Gastroesophageal sphincter (tissue), 4 donors: ENCODE results near the gene TNFRSF11A. TPM values are rescaled to one million over a fixed set of nuclear protein-coding genes. Genes with fewer than 3 reads are reported as not detected.

ENCODE experiments used
- ATAC-seq: fragments of 150-250 bp; one replicate; pipeline ENCODE4 v1.9.1; 2016; ENCODE audit warnings: mild to moderate bottlenecking, moderate library complexity
- H3K27ac ChIP-seq, 4 donors: fragments of 200-600 bp; sonication (generic) in 3 of 4; 1 replicate in 3 of 4; 2 replicates in 1 of 4; pipeline ENCODE4 v1.5.1; 2016 to 2019
- H3K27me3 ChIP-seq: fragments of 200-600 bp; sonication (generic); one replicate; pipeline ENCODE4 v1.5.1; 2019
- H3K36me3 ChIP-seq, 2 donors: fragments of 200-600 bp; sonication (generic); one replicate each; pipeline ENCODE4 v1.5.1; 2019; ENCODE audit warnings: control low read depth in 1 of 2
- H3K4me1 ChIP-seq, 3 donors: fragments of 200-600 bp; sonication (generic); 1 replicate in 2 of 3; 2 replicates in 1 of 3; pipeline ENCODE4 v1.5.1; 2016 to 2019; ENCODE audit warnings: control low read depth in 2 of 3
- H3K4me3 ChIP-seq, 2 donors: fragments of 200-600 bp; sonication (generic); one replicate each; pipeline ENCODE4 v1.5.1; 2019; ENCODE audit warnings: mild to moderate bottlenecking in 1 of 2, moderate library complexity in 1 of 2
- H3K9me3 ChIP-seq, 3 donors: fragments of 200-600 bp; sonication (generic); one replicate each; pipeline ENCODE4 v1.5.1; 2017 to 2019; ENCODE audit warnings: control low read depth in 2 of 3
- CTCF ChIP-seq, 4 experiments: fragments of 200-600 bp in 2 of 4; fragments of 450-650 bp in 2 of 4; sonication (generic) in 1 of 4; IDR thresholded peaks; one replicate each; pipeline ENCODE4 v1.5.1; 2017 to 2019; ENCODE audit warnings: antibody characterized with exemption in 4 of 4, mild to moderate bottlenecking in 2 of 4, moderate library complexity in 2 of 4
- EP300 ChIP-seq: sonication (generic); formaldehyde crosslinking; IDR thresholded peaks from one replicate; pipeline ENCODE4 v1.6.1; 2017; ENCODE audit warnings: antibody characterized with exemption, mild to moderate bottlenecking
- POLR2A ChIP-seq, 2 donors: fragments of 450-650 bp; IDR thresholded peaks; one replicate each; pipeline ENCODE4 v1.6.1; 2017; ENCODE audit warnings: antibody characterized with exemption in 2 of 2, mild to moderate bottlenecking in 2 of 2, moderate library complexity in 1 of 2
- POLR2AphosphoS5 ChIP-seq: sonication (generic); formaldehyde crosslinking; IDR thresholded peaks from one replicate; pipeline ENCODE4 v1.6.1; 2017; ENCODE audit warnings: antibody characterized with exemption
- WGBS, 2 donors: methylation state at CpG; one replicate each; pipeline ENCODE4 v1.1.5; 2018; ENCODE audit warnings: low coverage in 1 of 2; 5-methylcytosine and 5-hydroxymethylcytosine counted together
- total RNA-seq, 4 donors: library from RNA; depleted of rRNA; stranded (reverse); fragments of >200 nt; gene quantifications; one replicate each; pipeline ENCODE4 v1.1.0, GENCODE V29; 2016

Gene TNFRSF11A
- total RNA-seq, 4 donors from 2014 or later, result 0.31 to 7.5 (median 1.4) TPM

- no peak for TF ChIP-seq EP300
- TF ChIP-seq POLR2AphosphoS5, result no peak
- no peak for TF ChIP-seq POLR2A (IDR thresholded peaks at IDR 0.05)
- TF ChIP-seq CTCF (IDR thresholded peaks at IDR 0.05), result no peak
- WGBS, 2 donors, result 100% methylated on average over 2 of the region's 2 CpGs
- Histone ChIP-seq H3K4me1 (no peaks in the 10 kb centered on the region), H3K27ac (no peak overlapping the region), H3K4me3 (no peak overlapping the region), H3K27me3 (peaks cover 3% of the 10 kb centered on the region), H3K9me3 (no peaks in the 10 kb centered on the region), H3K36me3 (no peaks in the 10 kb centered on the region)
- no peak for ATAC-seq
Measured at GRCh38 chr18:62345909-62346308, 20.8 kb downstream of the TNFRSF11A start.

GRCh38 chr18:62346333-62347088 is 21.4 kb downstream of the TNFRSF11A start:
- no peak for TF ChIP-seq POLR2AphosphoS5
- no peak for TF ChIP-seq EP300
- no peak for TF ChIP-seq POLR2A (IDR thresholded peaks at IDR 0.05)
- no peak for TF ChIP-seq CTCF (IDR thresholded peaks at IDR 0.05)
- ATAC-seq, result no peak

GRCh38 chr18:62347089-62347506 is 22.0 kb downstream of the TNFRSF11A start:
- WGBS, 2 donors, result 40 to 58% methylated on average over 1 to 4 of the region's 6 CpGs
- no peak for TF ChIP-seq POLR2A (IDR thresholded peaks at IDR 0.05)
- no peak for TF ChIP-seq CTCF (IDR thresholded peaks at IDR 0.05)
- TF ChIP-seq POLR2AphosphoS5, result no peak
- TF ChIP-seq EP300, result no peak
- no peaks in the 10 kb centered on the region for H3K36me3 ChIP-seq
- H3K27me3 ChIP-seq, result peaks cover 3% of the 10 kb centered on the region
- H3K9me3 ChIP-seq, result no peaks in the 10 kb centered on the region
- H3K4me1 ChIP-seq, result no peaks in the 10 kb centered on the region
- H3K4me3 ChIP-seq, result no peak overlapping the region
- H3K27ac ChIP-seq, result no peak overlapping the region
- ATAC-seq, result no peak

More at GRCh38 chr18:62346333-62347088, 21.4 kb downstream of the TNFRSF11A start:
- Histone ChIP-seq H3K9me3 (no peaks in the 10 kb centered on the region), H3K4me3 (no peak overlapping the region), H3K4me1 (no peaks in the 10 kb centered on the region), H3K27me3 (peaks cover 3% of the 10 kb centered on the region), H3K27ac (no peak overlapping the region), H3K36me3 (no peaks in the 10 kb centered on the region)
- WGBS, 2 donors, result 74 to 83% methylated on average over 3 to 7 of the region's 7 CpGs

GRCh38 chr18:62348474-62348873 is 23.4 kb downstream of the TNFRSF11A start:
- Histone ChIP-seq H3K27me3 (peaks cover 3% of the 10 kb centered on the region), H3K9me3 (no peaks in the 10 kb centered on the region), H3K4me3 (no peak overlapping the region), H3K36me3 (no peaks in the 10 kb centered on the region), H3K4me1 (no peaks in the 10 kb centered on the region), H3K27ac (no peak overlapping the region)
- TF ChIP-seq CTCF (IDR thresholded peaks at IDR 0.05) (no peak), POLR2AphosphoS5 (no peak), EP300 (no peak)
- no peak for ATAC-seq
- WGBS, 2 donors, result 69 to 77% methylated on average over 2 of the region's 4 CpGs

- Histone ChIP-seq H3K4me1 (no peaks in the 10 kb centered on the region), H3K9me3 (no peaks in the 10 kb centered on the region), H3K27me3 (peaks cover 3% of the 10 kb centered on the region), H3K36me3 (no peaks in the 10 kb centered on the region), H3K27ac (no peak overlapping the region), H3K4me3 (no peak overlapping the region)
- TF ChIP-seq CTCF (IDR thresholded peaks at IDR 0.05), result no peak
- no peak for TF ChIP-seq POLR2A (IDR thresholded peaks at IDR 0.05)
- TF ChIP-seq EP300, result no peak
- TF ChIP-seq POLR2AphosphoS5, result no peak
- WGBS, 2 donors, result 80 to 92% methylated on average over 2 to 6 of the region's 7 CpGs
- ATAC-seq, result no peak
Measured at GRCh38 chr18:62353170-62353569, 28.1 kb downstream of the TNFRSF11A start.
